K562 (cell line): ENCODE measurements around the gene C22orf39. TPM values are rescaled to one million over a fixed set of nuclear protein-coding genes. Genes with fewer than 3 reads are reported as not detected.

Source experiments
- BCL6 ChIP-seq: fragments of 250-450 bp; sonication (Bioruptor Pico); IDR thresholded peaks from 2 replicates; pipeline ENCODE4 v1.4.0; 2020
- CHD1 ChIP-seq: fragments of 200-600 bp; sonication (generic); IDR thresholded peaks from one replicate; pipeline ENCODE4 v1.6.1; 2012; ENCODE audit warnings: mild to moderate bottlenecking, moderate library complexity, low read length, inconsistent platforms
- CREM ChIP-seq: IDR thresholded peaks from 2 replicates; pipeline ENCODE4 v1.6.1; 2014; ENCODE audit warnings: antibody characterized with exemption, low read depth
- DMBX1 ChIP-seq: fragments of 250-450 bp; sonication (Bioruptor Pico); IDR thresholded peaks from 2 replicates; pipeline ENCODE4 v1.8.0; 2022; ENCODE audit warnings: inconsistent platforms, mild to moderate bottlenecking, moderate library complexity, borderline replicate concordance
- EGR1 ChIP-seq: fragments of 450-650 bp; conservative IDR thresholded peaks from 2 replicates; pipeline ENCODE4 v1.6.1; 2017; ENCODE audit warnings: mild to moderate bottlenecking
- EWSR1 ChIP-seq: fragments of 450-650 bp; IDR thresholded peaks from 2 replicates; pipeline ENCODE4 v1.6.1; 2018; ENCODE audit warnings: borderline replicate concordance, mild to moderate bottlenecking, low read depth, moderate library complexity; ENCODE audit not compliant: partially characterized antibody
- HNRNPLL ChIP-seq: fragments of 200-400 bp; formaldehyde crosslinking; IDR thresholded peaks from 2 replicates; pipeline ENCODE4 v1.6.1; 2017; ENCODE audit warnings: low read length, low read depth, mild to moderate bottlenecking; ENCODE audit not compliant: poor library complexity, severe bottlenecking
- KAT8 ChIP-seq: fragments of 450-650 bp; IDR thresholded peaks from 2 replicates; pipeline ENCODE4 v1.6.1; 2016; ENCODE audit warnings: low read depth, mild to moderate bottlenecking
- KDM1A ChIP-seq, 2 experiments: fragments of 450-650 bp; IDR thresholded peaks; 2 replicates each; pipeline ENCODE4 v1.6.1; 2016; ENCODE audit warnings: mild to moderate bottlenecking in 2 of 2
- KDM2B ChIP-seq: fragments of 250-450 bp; sonication (Bioruptor Pico); IDR thresholded peaks from 2 replicates; pipeline ENCODE4 v1.8.0; 2021; ENCODE audit warnings: mild to moderate bottlenecking, moderate library complexity
- MYNN ChIP-seq, 2 experiments: sonication (generic); formaldehyde crosslinking in 1 of 2; IDR thresholded peaks; 2 replicates each; pipeline versions ENCODE4 v1.5.0 to v1.6.1; 2016 to 2020; ENCODE audit warnings: antibody characterized with exemption in 1 of 2, missing genetic modification reagents in 1 of 2
- NFIX ChIP-seq: fragments of 250-450 bp; sonication (Bioruptor Pico); IDR thresholded peaks from 2 replicates; pipeline ENCODE4 v1.4.0; 2020; ENCODE audit warnings: low read depth, mild to moderate bottlenecking, moderate library complexity
- RBM17 ChIP-seq: fragments of 200-400 bp; formaldehyde crosslinking; IDR thresholded peaks from 2 replicates; pipeline ENCODE4 v1.6.1; 2017; ENCODE audit warnings: low read depth, mild to moderate bottlenecking, low read length, borderline replicate concordance
- SAP30 ChIP-seq: fragments of 200-600 bp; sonication (generic); IDR thresholded peaks from 2 replicates; pipeline ENCODE4 v1.6.1; 2012; ENCODE audit warnings: borderline replicate concordance, low read depth, mild to moderate bottlenecking, moderate library complexity, low read length, control low read depth, inconsistent platforms; ENCODE audit not compliant: insufficient read depth, poor library complexity, severe bottlenecking
- SMAD1 ChIP-seq: fragments of 150-350 bp; IDR thresholded peaks from 2 replicates; pipeline ENCODE4 v1.6.1; 2014; ENCODE audit warnings: low read length, low read depth; ENCODE audit not compliant: partially characterized antibody
- SREBF2 ChIP-seq: sonication (generic); formaldehyde crosslinking; IDR thresholded peaks from 2 replicates; pipeline ENCODE4 v1.4.0; 2020; ENCODE audit warnings: mild to moderate bottlenecking, missing genetic modification reagents
- TAF9B ChIP-seq: fragments of 450-650 bp; IDR thresholded peaks from 2 replicates; pipeline ENCODE4 v1.6.1; 2018; ENCODE audit warnings: mild to moderate bottlenecking; ENCODE audit not compliant: partially characterized antibody
- TEAD1 ChIP-seq, 2 experiments: fragments of 450-650 bp in 1 of 2; sonication (generic) in 1 of 2; formaldehyde crosslinking; IDR thresholded peaks; 2 replicates each; pipeline versions ENCODE4 v1.4.0 to v1.8.0; 2020 to 2022; ENCODE audit warnings: mild to moderate bottlenecking in 2 of 2, missing genetic modification reagents in 1 of 2
- ZC3H4 ChIP-seq: sonication (generic); formaldehyde crosslinking; IDR thresholded peaks from 2 replicates; pipeline ENCODE4 v1.9.0; 2021; ENCODE audit warnings: missing genetic modification reagents, borderline replicate concordance
- ZNF77 ChIP-seq: fragments of 250-450 bp; sonication (Bioruptor Pico); IDR thresholded peaks from 2 replicates; pipeline ENCODE4 v1.5.0; 2020
- polyA plus RNA-seq, 8 experiments: library from polyadenylated mRNA; depleted of rRNA in 4 of 8; stranded (reverse) in 5 of 8; unstranded in 3 of 8; fragments of >200 nt; fragmentation: Nextera tagmentation in 2 of 8; fragmentation: Illumina TruSeq in 1 of 8; extraction: Ambion mirVana in 2 of 8; extraction: Trizol in 1 of 8; gene quantifications; 2 replicates each; pipeline versions ENCODE4 v1.2.1 to v1.2.3, GENCODE V29; 2011 to 2014; ENCODE audit warnings: inconsistent platforms in 1 of 8, missing spikeins in 1 of 8
- total RNA-seq, 7 experiments: library from RNA; depleted of rRNA in 6 of 7; stranded (reverse); fragments of >200 nt in 6 of 7; fragmentation: Illumina TruSeq in 2 of 7; extraction: Trizol in 2 of 7; gene quantifications; 2 replicates each; pipeline versions ENCODE4 v1.2.1 to v1.2.3, GENCODE V29; 2011 to 2021; ENCODE audit warnings: low replicate concordance in 1 of 7
- TF ChIP-seq, protein P1 (sequence below): fragments of 250-450 bp; sonication (Bioruptor Pico); IDR thresholded peaks from 2 replicates; pipeline ENCODE4 v1.5.0; 2020; ENCODE audit warnings: mild to moderate bottlenecking
- TF ChIP-seq, protein P2 (sequence below): fragments of 250-450 bp; sonication (Bioruptor Pico); IDR thresholded peaks from 2 replicates; pipeline ENCODE4 v1.8.0; 2021; ENCODE audit warnings: borderline replicate concordance, mild to moderate bottlenecking, moderate library complexity; ENCODE audit not compliant: poor library complexity, severe bottlenecking
- TF ChIP-seq, protein P3 (sequence below): fragments of 450-650 bp; IDR thresholded peaks from 2 replicates; pipeline ENCODE4 v1.6.1; 2016; ENCODE audit warnings: borderline replicate concordance
- TF ChIP-seq, protein P4 (sequence below): sonication (generic); formaldehyde crosslinking; IDR thresholded peaks from 2 replicates; pipeline ENCODE4 v1.8.1; 2023; ENCODE audit warnings: mild to moderate bottlenecking, missing genetic modification reagents, moderate library complexity

The C22orf39 gene
- total and polyA plus RNA-seq, 9 of the 15 experiments (the other 6 are each of a cell fraction or from before 2014, with no cell fraction given) = 20.4 to 139 (median 66.8) TPM

DNA sequence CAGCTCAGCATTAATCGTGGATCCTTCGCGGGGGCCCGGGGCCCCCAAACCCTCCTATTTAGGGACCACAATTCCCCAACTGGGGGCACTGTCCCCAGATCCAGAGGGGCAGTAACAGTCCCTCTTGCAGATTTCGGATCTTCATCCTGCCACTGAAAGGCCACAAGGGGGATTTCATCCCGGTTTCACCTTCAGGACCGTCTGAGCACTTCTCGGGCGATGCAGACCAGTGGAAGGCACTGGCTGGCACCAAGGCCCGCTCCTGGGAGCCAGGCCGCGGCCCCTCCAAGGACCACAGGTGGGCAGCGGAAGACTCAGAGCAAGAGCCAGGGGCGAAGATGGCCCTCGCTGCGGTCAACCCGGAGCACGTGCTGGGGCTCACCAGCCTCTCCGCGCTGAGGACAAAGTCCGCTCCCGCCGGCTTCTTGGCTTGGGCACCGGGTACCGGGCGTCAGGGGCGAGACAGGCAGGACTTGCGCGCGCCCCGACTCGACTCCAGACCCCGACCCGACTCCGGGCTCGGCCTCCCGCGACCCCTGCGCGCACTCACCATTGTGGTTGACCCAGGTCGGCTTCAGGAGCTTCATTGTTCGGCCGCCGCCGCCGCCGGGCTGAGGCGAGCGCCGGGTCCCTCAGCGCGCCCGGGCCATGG, 16.5 kb downstream of the C22orf39 start (continued):
- TF ChIP-seq, protein P1, sequence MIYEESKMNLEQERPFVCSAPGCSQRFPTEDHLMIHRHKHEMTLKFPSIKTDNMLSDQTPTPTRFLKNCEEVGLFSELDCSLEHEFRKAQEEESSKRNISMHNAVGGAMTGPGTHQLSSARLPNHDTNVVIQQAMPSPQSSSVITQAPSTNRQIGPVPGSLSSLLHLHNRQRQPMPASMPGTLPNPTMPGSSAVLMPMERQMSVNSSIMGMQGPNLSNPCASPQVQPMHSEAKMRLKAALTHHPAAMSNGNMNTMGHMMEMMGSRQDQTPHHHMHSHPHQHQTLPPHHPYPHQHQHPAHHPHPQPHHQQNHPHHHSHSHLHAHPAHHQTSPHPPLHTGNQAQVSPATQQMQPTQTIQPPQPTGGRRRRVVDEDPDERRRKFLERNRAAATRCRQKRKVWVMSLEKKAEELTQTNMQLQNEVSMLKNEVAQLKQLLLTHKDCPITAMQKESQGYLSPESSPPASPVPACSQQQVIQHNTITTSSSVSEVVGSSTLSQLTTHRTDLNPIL = no peak
- TF ChIP-seq SMAD1 (no peak), MYNN (IDR thresholded peaks at IDR 0.05) (no peak), MYNN (CRISPR knock-in tag; IDR thresholded peaks at IDR 0.05) (no peak), BCL6 (CRISPR knock-in tag) (no peak), CREM (no peak), CHD1 (peak; percentile 97), EWSR1 (no peak), KDM2B (CRISPR knock-in tag) (peak; percentile 79; the same call in 1 of the 2 replicates), NFIX (CRISPR knock-in tag) (no peak), SREBF2 (no peak), ZC3H4 (CRISPR knock-in tag) (no peak), ZNF77 (no peak), KDM1A (IDR thresholded peaks at IDR 0.05) (no peak), EGR1 (no peak), DMBX1 (CRISPR knock-in tag) (no peak), TAF9B (no peak), RBM17 (no peak), SAP30 (peak; percentile 84), TEAD1 (CRISPR knock-in tag; IDR thresholded peaks at IDR 0.05) (0 out of 4 replicates have a peak, but pooled peaks of 1 of the 2 experiments have one; percentile 14), HNRNPLL (no peak), KAT8 (no peak)
- TF ChIP-seq, protein P2, sequence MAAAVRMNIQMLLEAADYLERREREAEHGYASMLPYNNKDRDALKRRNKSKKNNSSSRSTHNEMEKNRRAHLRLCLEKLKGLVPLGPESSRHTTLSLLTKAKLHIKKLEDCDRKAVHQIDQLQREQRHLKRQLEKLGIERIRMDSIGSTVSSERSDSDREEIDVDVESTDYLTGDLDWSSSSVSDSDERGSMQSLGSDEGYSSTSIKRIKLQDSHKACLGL = peak; percentile 66
- TF ChIP-seq, protein P3, sequence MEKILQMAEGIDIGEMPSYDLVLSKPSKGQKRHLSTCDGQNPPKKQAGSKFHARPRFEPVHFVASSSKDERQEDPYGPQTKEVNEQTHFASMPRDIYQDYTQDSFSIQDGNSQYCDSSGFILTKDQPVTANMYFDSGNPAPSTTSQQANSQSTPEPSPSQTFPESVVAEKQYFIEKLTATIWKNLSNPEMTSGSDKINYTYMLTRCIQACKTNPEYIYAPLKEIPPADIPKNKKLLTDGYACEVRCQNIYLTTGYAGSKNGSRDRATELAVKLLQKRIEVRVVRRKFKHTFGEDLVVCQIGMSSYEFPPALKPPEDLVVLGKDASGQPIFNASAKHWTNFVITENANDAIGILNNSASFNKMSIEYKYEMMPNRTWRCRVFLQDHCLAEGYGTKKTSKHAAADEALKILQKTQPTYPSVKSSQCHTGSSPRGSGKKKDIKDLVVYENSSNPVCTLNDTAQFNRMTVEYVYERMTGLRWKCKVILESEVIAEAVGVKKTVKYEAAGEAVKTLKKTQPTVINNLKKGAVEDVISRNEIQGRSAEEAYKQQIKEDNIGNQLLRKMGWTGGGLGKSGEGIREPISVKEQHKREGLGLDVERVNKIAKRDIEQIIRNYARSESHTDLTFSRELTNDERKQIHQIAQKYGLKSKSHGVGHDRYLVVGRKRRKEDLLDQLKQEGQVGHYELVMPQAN = no peak
- TF ChIP-seq, protein P4, sequence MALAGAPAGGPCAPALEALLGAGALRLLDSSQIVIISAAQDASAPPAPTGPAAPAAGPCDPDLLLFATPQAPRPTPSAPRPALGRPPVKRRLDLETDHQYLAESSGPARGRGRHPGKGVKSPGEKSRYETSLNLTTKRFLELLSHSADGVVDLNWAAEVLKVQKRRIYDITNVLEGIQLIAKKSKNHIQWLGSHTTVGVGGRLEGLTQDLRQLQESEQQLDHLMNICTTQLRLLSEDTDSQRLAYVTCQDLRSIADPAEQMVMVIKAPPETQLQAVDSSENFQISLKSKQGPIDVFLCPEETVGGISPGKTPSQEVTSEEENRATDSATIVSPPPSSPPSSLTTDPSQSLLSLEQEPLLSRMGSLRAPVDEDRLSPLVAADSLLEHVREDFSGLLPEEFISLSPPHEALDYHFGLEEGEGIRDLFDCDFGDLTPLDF = peak; percentile 91
